H1 (cell line): ENCODE data around the gene GAN. TPM values are rescaled to one million over a fixed set of nuclear protein-coding genes. Genes with fewer than 3 reads are reported as not detected.
A peak's percentile ranks its signal among the peaks of the same experiment; 100 is the strongest.

ENCODE experiments used
- CTCF ChIA-PET: fragments of 300-600 bp; sonication (Branson Sonifier 250); formaldehyde crosslinking; loops from one replicate; lab custom pipeline; 2021; ENCODE audit not compliant: partially characterized antibody; lab: Charles Lee
- POLR2A ChIA-PET: fragments of 300-600 bp; sonication (Branson Sonifier 250); formaldehyde crosslinking; loops from one replicate; lab custom pipeline; 2021; ENCODE audit warnings: inconsistent platforms; ENCODE audit not compliant: partially characterized antibody; lab: Charles Lee
- DNase-seq, 2 experiments: peaks; one replicate each; pipeline versions ENCODE4 v3.0.0 to v3.0.0-alpha.2; 2010 to 2022; ENCODE audit warnings: low spot score in 2 of 2, low read depth in 1 of 2, mixed read lengths in 1 of 2
- FAIRE-seq: peaks from 2 replicates; lab custom pipeline; 2011; peaks lifted over from hg19 to GRCh38; lab: Jason Lieb, UNC
- H2AFZ ChIP-seq: 2 replicates; pipeline ENCODE4 v1.8.1; 2012; ENCODE audit warnings: low read length, inconsistent platforms
- H2AK5ac ChIP-seq: 2 replicates; pipeline ENCODE4 v1.6.1; 2013; ENCODE audit warnings: low read depth, low read length
- H2BK120ac ChIP-seq: replicated peaks from 2 replicates; pipeline ENCODE3; 2013; ENCODE audit warnings: low read depth, low read length, inconsistent platforms
- H2BK12ac ChIP-seq: 2 replicates; pipeline ENCODE4 v1.6.1; 2013; ENCODE audit warnings: low read depth, low read length
- H2BK15ac ChIP-seq: 2 replicates; pipeline ENCODE4 v1.6.1; 2013; ENCODE audit warnings: low read length
- H2BK20ac ChIP-seq: 2 replicates; pipeline ENCODE4 v1.6.1; 2013; ENCODE audit warnings: low read length
- H2BK5ac ChIP-seq: 2 replicates; pipeline ENCODE4 v1.6.1; 2013; ENCODE audit warnings: low read depth, low read length
- H3K14ac ChIP-seq: 2 replicates; pipeline ENCODE4 v1.6.1; 2013; ENCODE audit warnings: inconsistent platforms; ENCODE audit not compliant: insufficient read length
- H3K18ac ChIP-seq: 2 replicates; pipeline ENCODE4 v1.6.1; 2013; ENCODE audit warnings: low read length; ENCODE audit errors: extremely low read depth
- H3K23ac ChIP-seq: 2 replicates; pipeline ENCODE4 v1.6.1; 2013; ENCODE audit warnings: inconsistent platforms; ENCODE audit not compliant: insufficient read length
- H3K23me2 ChIP-seq: 2 replicates; pipeline ENCODE4 v1.6.1; 2013; ENCODE audit warnings: low read depth, low read length
- H3K27ac ChIP-seq: 2 replicates; pipeline ENCODE4 v1.6.1; 2011; ENCODE audit warnings: low read depth, low read length, inconsistent platforms
- H3K27me3 ChIP-seq, 4 experiments: replicated peaks in 1 of 4; 1 replicate in 1 of 4; 2 replicates in 3 of 4; pipeline versions ENCODE4 v1.6.1 to v1.8.1; 2011 to 2013; ENCODE audit warnings: low read length in 3 of 4, mild to moderate bottlenecking in 3 of 4, inconsistent platforms in 2 of 4, mixed read lengths in 2 of 4, moderate library complexity in 1 of 4; ENCODE audit not compliant: control insufficient read depth in 3 of 4, insufficient read depth in 3 of 4; ENCODE audit errors: extremely low read depth in 1 of 4
- H3K36me3 ChIP-seq, 4 experiments: 2 replicates each; pipeline versions ENCODE4 v1.6.1 to v1.8.1; 2011 to 2013; ENCODE audit warnings: mild to moderate bottlenecking in 4 of 4, low read length in 3 of 4, moderate library complexity in 2 of 4, control low read depth in 1 of 4, inconsistent platforms in 1 of 4; ENCODE audit not compliant: insufficient read depth in 4 of 4, control insufficient read depth in 2 of 4
- H3K4ac ChIP-seq: replicated peaks from 2 replicates; pipeline ENCODE3; 2013; ENCODE audit warnings: low read length, low read depth, mixed read lengths, inconsistent platforms; ENCODE audit not compliant: insufficient read length
- H3K4me1 ChIP-seq, 4 experiments: replicated peaks in 1 of 4; 1 replicate in 1 of 4; 2 replicates in 3 of 4; pipeline versions ENCODE4 v1.6.1 to v1.8.1; 2011 to 2013; ENCODE audit warnings: low read length in 3 of 4, inconsistent platforms in 2 of 4, mixed read lengths in 1 of 4; ENCODE audit not compliant: insufficient read depth in 4 of 4, control insufficient read depth in 3 of 4
- H3K4me2 ChIP-seq, 2 experiments: 2 replicates each; pipeline versions ENCODE4 v1.6.1 to v1.8.1; 2011 to 2013; ENCODE audit warnings: low read depth in 2 of 2, low read length in 2 of 2, control low read depth in 1 of 2, inconsistent platforms in 1 of 2, mild to moderate bottlenecking in 1 of 2; ENCODE audit not compliant: insufficient read depth in 1 of 2
- H3K4me3 ChIP-seq, 4 experiments: fragments of 200-600, 300-600 bp in 1 of 4; sonication (generic), shearing (Covaris generic), sonication (Bioruptor Twin) in 1 of 4; 2 replicates each; pipeline versions ENCODE4 v1.5.1 to v1.8.1; 2011 to 2016; ENCODE audit warnings: low read length in 4 of 4, low read depth in 3 of 4, control low read depth in 2 of 4, inconsistent platforms in 2 of 4, mild to moderate bottlenecking in 2 of 4, mixed read lengths in 1 of 4, moderate library complexity in 1 of 4; ENCODE audit not compliant: insufficient read depth in 2 of 4; ENCODE audit errors: extremely low read depth in 1 of 4
- H3K56ac ChIP-seq: replicated peaks from 2 replicates; pipeline ENCODE3; 2013; ENCODE audit warnings: low read depth, mild to moderate bottlenecking, mixed read lengths, low read length, inconsistent platforms; ENCODE audit not compliant: insufficient read length
- H3K79me1 ChIP-seq: 2 replicates; pipeline ENCODE4 v1.6.1; 2013; ENCODE audit warnings: low read depth, low read length, control low read depth
- H3K79me2 ChIP-seq, 2 experiments: 2 replicates each; pipeline versions ENCODE4 v1.6.1 to v1.8.1; 2012 to 2013; ENCODE audit warnings: low read length in 2 of 2, mild to moderate bottlenecking in 2 of 2, inconsistent platforms in 1 of 2; ENCODE audit not compliant: insufficient read depth in 2 of 2, control insufficient read depth in 1 of 2
- H3K9ac ChIP-seq, 4 experiments: replicated peaks in 1 of 4; 1 replicate in 1 of 4; 2 replicates in 3 of 4; pipeline versions ENCODE4 v1.6.1 to v1.8.1; 2011 to 2013; ENCODE audit warnings: low read depth in 3 of 4, low read length in 3 of 4, control low read depth in 2 of 4, mild to moderate bottlenecking in 2 of 4, moderate library complexity in 2 of 4, inconsistent platforms in 1 of 4; ENCODE audit errors: extremely low read depth in 1 of 4
- H3K9me3 ChIP-seq, 2 experiments: 2 replicates each; pipeline versions ENCODE4 v1.6.1 to v1.8.1; 2012 to 2013; ENCODE audit warnings: mild to moderate bottlenecking in 2 of 2, moderate library complexity in 2 of 2, control low read depth in 1 of 2, inconsistent platforms in 1 of 2, low read depth in 1 of 2, low read length in 1 of 2, mixed read lengths in 1 of 2; ENCODE audit not compliant: insufficient read depth in 2 of 2
- H4K20me1 ChIP-seq, 2 experiments: replicated peaks in 1 of 2; 2 replicates each; pipeline versions ENCODE3 to v1.8.1; 2011 to 2013; ENCODE audit warnings: inconsistent platforms in 2 of 2, low read length in 2 of 2, mild to moderate bottlenecking in 1 of 2; ENCODE audit not compliant: insufficient read depth in 2 of 2, control insufficient read depth in 1 of 2
- H4K5ac ChIP-seq: 2 replicates; pipeline ENCODE4 v1.6.1; 2013; ENCODE audit warnings: low read length, low read depth, mixed read lengths, inconsistent platforms; ENCODE audit not compliant: insufficient read length
- H4K8ac ChIP-seq: 2 replicates; pipeline ENCODE4 v1.8.0; 2013; ENCODE audit warnings: mild to moderate bottlenecking, moderate library complexity, low read length, inconsistent platforms; ENCODE audit not compliant: insufficient read depth; ENCODE audit errors: extremely low read depth
- H4K91ac ChIP-seq: replicated peaks from 2 replicates; pipeline ENCODE3; 2013; ENCODE audit warnings: low read length, mixed read lengths, inconsistent platforms; ENCODE audit not compliant: insufficient read length
- CEBPB ChIP-seq: IDR thresholded peaks from 2 replicates; pipeline ENCODE4 v1.6.1; 2012; ENCODE audit warnings: low read depth, low read length
- polyA plus RNA-seq, 7 experiments: library from polyadenylated mRNA; depleted of rRNA in 3 of 7; stranded (reverse) in 5 of 7; unstranded in 2 of 7; fragments of >200 nt in 5 of 7; fragments of 200-250 nt in 2 of 7; gene quantifications; 1 replicate in 5 of 7; 2 replicates in 1 of 7; 4 replicates in 1 of 7; pipeline versions ENCODE4 v1.2.1 to v1.2.3, GENCODE V29; 2011 to 2013; ENCODE audit warnings: missing spikeins in 2 of 7, mixed read lengths in 2 of 7
- total RNA-seq: library from RNA; stranded (reverse); fragmentation: NEBNext Ultra II Directional; extraction: Animal tissue kit (Norgen Biotek cat#: 25700); gene quantifications from 2 replicates; pipeline ENCODE4 v1.2.1, GENCODE V29; 2021

Gene GAN
- total and polyA plus RNA-seq, 2 of the 8 experiments (the other 6 are each of a cell fraction or from before 2014, with no cell fraction given), result 4.5 to 23.9 TPM

DNA sequence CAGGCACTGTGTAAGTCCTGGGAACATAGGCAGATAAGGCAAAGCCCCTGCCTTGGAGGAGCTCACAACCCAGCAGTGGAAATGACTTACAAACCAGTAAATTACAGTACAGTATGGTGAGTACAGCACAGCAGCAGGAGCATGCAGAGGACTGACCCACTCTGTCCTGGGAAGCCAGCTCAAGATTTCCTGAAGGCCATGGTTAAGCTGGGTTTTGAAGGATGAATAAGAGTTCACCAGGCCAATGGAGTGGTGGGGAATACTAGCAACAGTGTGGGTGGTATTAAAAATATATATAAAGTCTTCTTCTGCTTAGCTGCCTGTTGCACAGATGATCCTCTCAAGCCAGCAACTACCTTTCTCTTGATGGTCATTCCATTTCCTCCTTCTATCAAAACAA lies 3.0 kb upstream of the GAN start:
- FAIRE-seq, result no peak
- Histone ChIP-seq H4K20me1 (peaks cover 0 to 9% of the 10 kb centered on the region in 2 experiments), H3K18ac (no peak overlapping the region), H3K27me3 (no peaks in the 10 kb centered on the region), H3K56ac (no peak overlapping the region), H2AFZ (no peak overlapping the region), H3K9ac (peak overlapping the region in 1 of 4 experiments; percentile 11; a peak in 2 of 7 replicates), H3K23me2 (peaks cover 19% of the 10 kb centered on the region), H3K4ac (no peak overlapping the region), H3K27ac (no peak overlapping the region), H3K4me1 (peaks cover 0 to 11% (median 5%) of the 10 kb centered on the region in 4 experiments; a peak in 3 of 7 replicates), H4K91ac (no peak overlapping the region), H3K4me3 (no peak overlapping the region; a peak in 1 of 8 replicates), H2BK120ac (no peak overlapping the region), H3K14ac (no peak overlapping the region), H3K36me3 (peaks cover 0 to 8% (median 0%) of the 10 kb centered on the region in 4 experiments; a peak in 2 of 8 replicates), H2BK20ac (no peak overlapping the region), H2BK5ac (no peak overlapping the region), H4K5ac (no peak overlapping the region), H4K8ac (no peak overlapping the region), H3K79me1 (peaks cover 10% of the 10 kb centered on the region; the same call in 1 of the 2 replicates), H3K23ac (no peak overlapping the region), H2AK5ac (no peak overlapping the region), H3K79me2 (peaks cover 12 to 55% of the 10 kb centered on the region in 2 experiments), H2BK12ac (no peak overlapping the region), H3K9me3 (no peaks in the 10 kb centered on the region), H2BK15ac (no peak overlapping the region), H3K4me2 (peak overlapping the region; percentile 27 to 39; a peak in 2 of 4 replicates)
- ChIA-PET CTCF (interaction anchor here (0.5 to 2.2 kb wide), 4 partner anchors 37 to 274 kb away, joined by 3 to 6 read pairs (median 3); no protein-coding TSS in a partner anchor), POLR2A (interaction anchor here (1.1 to 2.1 kb wide), 3 partner anchors 8 to 19 kb away, joined by 3 to 6 read pairs (median 5); no protein-coding TSS in a partner anchor)
- no peak for DNase-seq
- TF ChIP-seq CEBPB, result no peak
